ENCODE measurements around the gene FAM227B.
"Not testable (repeated sequence)": the region's sequence is repeated elsewhere in the genome, so short reads cannot be mapped to it uniquely, and the experiment has no call there.

The FAM227B gene

GRCh38 chr15:49620658-49621368, at the start of gene FAM227B, which contains the start of gene DTWD1:
TSS of gene FAM227B (minus strand) at chr15:49620818. CDS start at chr15:49615171, 5,647 bp downstream.
TSS of gene DTWD1 (plus strand) at chr15:49621048. CDS start at chr15:49625168, 4,120 bp downstream.
- peak; percentile 89 for DNase-seq (ENCODE audit: low read depth)

DNA sequence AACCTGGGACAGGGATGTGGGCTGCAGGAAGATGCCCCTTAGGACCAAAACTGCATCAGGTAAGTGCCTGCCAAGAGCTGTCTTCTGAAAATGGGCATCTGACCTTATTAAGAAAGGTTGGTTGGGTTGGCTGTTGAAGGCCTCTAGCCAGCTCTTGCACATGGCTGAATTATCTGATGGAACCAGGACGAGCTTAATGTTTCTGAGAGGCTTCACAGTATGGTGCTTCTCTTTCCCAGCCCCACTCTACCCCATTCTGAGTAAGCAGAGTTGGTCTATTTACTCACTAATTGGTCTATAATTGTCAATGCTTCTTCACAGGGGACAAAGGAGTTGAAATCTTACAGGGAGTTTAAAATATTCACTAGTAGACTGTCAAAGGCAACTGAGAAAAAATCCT, 48.7 kb upstream of the FAM227B start:
- DNase-seq (ENCODE audit: low read depth): no peak

DNA sequence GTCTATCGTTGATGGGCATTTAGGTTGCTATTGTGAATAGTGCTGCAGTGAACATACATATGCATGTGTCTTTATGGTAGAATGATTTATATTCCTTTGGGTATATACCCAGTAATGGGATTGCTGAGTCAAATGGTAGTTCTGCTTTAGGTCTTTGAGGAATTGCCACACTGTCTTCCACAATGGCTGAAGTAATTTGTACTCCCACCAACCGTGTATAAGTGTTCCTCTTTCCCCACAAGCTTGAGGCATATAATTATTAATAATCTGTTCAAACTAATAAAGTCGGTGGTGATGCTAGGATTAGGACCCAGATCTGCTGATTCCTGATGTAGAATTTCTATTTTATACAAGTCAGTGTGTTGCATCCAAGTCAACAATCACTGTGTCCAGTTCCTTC, 45.9 kb upstream of the FAM227B start:
- DNase-seq (ENCODE audit: low read depth): not testable (repeated sequence)

- DNase-seq (ENCODE audit: low read depth): no peak
Measured at GRCh38 chr15:49664716-49665115, 44.1 kb upstream of the FAM227B start.

DNA sequence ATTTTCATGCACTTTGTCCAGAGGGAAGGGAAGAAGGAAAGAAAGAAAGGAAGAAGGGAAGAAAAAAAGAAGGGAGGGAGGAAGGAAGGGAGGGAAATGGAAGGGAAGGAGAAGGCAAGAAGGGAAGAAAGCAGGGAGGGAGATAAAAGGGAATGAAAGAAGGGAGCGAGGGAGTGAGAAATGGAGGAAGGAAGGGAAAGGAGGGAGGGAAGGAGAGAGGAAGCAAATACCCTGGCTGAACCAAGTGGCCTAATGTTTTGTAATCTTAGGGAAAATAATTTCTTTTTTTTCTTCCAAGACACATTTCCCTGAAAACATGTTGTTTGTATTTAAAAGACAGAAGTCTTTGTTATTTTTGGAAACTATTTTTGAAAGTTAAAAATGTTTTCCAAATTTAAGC, 36.1 kb upstream of the FAM227B start:
- DNase-seq (ENCODE audit: low read depth): no peak

GRCh38 chr15:49652922-49653321, 32.3 kb upstream of the FAM227B start:
- DNase-seq (ENCODE audit: low read depth): no peak

DNA sequence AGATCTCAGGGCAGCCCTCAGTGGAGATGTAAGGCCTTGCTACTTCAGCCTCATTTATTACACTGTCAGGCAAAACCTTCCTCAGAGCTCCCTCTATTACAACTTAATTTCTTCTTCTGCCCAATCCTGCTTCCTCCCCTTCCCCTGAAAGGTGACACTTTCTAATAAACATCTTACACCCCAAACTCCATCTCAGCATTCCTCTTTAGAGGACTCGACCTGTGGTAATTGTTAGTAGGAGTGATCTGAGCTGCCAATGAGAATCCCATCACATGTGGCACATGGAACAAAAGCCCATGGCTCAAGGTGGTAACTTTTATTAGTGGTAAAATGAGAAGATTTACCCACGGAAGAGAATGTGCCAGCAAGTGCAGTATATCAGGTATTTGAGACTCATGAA, 30.1 kb upstream of the FAM227B start:
- no peak for DNase-seq (ENCODE audit: low read depth)

- no peak for DNase-seq (ENCODE audit: low read depth)
Measured at GRCh38 chr15:49649987-49650386, 29.4 kb upstream of the FAM227B start.

DNA sequence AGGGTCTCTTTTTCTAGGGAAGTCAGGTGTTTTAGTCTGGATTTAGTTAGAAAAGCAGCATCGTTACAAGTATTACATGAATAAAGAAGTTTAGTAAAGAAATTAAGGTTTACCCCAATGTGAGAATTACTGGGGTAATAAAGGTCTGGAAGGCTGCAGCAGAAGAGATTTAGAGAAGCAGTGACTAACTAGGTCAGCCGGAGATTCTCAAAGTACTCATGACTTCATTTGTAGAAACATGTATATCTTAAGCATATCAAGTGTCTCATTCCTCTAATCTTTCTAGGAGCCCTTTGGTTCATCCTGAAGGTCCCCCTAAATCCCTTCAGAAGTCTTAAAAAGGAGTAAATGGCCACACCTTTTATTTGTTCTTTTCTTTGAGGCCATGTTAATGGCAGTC, 26.3 kb upstream of the FAM227B start:
- DNase-seq (ENCODE audit: low read depth): no peak

DNA sequence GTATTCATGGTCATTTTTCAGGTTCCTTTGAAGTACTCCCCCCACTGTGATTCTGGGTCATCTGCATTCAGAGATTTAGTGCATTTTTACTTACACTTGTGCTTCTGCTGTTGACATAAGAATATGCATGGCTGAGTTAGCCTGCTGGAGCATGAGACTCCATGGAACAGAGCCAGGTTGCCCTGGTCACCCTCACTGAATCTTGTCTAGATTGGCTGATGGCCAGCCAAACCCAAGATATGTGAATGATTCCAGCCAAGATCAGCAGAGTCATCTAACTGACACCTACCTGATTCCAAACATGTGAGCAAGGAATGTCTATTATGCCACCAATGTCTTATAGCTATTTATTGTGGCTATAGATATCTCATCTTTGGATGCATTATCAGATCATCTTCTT, 25.3 kb upstream of the FAM227B start:
- no peak for DNase-seq (ENCODE audit: low read depth)

DNA sequence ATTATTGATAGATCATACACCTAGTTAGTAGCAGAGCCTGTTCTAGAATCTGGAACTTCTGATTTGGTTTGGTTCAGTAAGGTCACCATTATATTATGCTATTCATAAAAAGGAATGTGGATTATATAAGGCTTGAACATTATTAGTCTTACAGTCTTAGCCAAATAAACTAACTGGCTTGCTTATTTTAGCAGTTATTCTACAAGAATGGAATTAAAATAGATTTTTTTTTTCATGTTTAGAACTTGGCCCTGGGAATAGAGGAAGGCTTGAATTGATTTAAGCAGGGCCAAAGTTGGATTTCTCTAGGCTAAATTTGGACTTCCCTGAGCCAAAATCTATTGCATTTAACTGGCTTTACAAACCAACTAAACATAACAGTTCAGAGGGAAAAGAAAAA, 24.7 kb upstream of the FAM227B start:
- no peak for DNase-seq (ENCODE audit: low read depth)

DNA sequence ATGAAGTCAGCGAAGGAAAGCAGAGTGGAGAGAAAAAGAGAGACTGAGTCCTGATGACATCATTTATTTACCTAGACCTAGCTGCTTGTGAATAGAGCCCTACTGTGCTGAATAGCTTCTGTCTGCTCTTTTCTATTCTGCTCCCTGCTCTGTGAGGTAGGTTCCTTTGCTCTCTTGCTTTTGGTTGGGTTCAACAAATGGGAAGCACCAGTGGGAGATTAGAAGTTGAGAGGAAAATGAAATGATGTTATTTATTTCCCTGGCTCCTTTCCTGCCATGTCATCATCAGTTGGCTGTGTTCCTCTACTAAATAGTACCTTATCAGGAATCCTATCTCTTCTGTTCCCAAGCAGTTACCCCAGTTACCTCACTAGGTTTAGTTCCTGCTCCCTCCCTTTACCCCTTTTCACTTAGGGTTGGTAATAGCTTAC, 23.8 kb upstream of the FAM227B start:
- no peak for DNase-seq (ENCODE audit: low read depth)

- no peak for DNase-seq (ENCODE audit: low read depth)
Measured at GRCh38 chr15:49637857-49638256, 17.2 kb upstream of the FAM227B start.

DNA sequence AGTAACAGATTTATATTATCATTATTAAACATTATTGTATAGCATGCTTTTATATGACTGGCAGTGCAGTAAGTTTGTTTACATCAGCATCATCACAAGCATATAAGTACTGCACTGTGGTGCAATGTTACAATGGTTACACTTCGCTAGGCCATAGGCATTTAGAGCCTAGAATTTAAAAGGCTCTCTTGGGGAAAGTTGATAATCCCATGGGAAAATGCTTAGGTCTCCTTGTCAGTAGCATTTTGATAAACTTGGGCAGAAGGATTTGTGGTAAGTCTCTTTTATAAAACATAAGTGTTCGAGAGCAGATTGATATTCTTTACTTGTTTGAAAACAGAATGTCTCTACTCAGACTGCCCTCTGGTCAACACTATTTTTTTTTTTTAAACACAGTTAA, 7.8 kb upstream of the FAM227B start:
- no peak for DNase-seq (ENCODE audit: low read depth)

DNA sequence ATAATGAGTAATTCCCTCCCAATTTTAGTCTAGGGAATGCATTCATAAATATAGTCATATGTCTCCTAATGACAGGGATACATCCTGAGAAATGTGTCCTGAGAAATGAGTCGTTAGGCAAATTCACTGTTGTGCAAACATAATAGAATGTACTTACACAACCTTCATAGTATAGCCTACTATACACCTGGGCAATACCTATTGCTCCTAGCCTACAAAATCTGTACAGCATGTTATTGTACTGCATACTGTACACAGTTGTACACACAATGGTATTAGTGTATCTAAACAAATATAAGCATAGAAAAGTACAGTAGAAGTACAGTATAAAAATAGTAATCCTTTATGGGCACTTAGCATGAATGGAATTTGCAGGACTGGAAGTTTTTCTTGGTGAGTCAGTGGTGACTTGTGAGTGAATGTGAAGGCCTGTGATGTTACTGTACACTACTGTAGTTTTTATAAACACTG, 6.8 kb upstream of the FAM227B start:
- no peak for DNase-seq (ENCODE audit: low read depth)

DNA sequence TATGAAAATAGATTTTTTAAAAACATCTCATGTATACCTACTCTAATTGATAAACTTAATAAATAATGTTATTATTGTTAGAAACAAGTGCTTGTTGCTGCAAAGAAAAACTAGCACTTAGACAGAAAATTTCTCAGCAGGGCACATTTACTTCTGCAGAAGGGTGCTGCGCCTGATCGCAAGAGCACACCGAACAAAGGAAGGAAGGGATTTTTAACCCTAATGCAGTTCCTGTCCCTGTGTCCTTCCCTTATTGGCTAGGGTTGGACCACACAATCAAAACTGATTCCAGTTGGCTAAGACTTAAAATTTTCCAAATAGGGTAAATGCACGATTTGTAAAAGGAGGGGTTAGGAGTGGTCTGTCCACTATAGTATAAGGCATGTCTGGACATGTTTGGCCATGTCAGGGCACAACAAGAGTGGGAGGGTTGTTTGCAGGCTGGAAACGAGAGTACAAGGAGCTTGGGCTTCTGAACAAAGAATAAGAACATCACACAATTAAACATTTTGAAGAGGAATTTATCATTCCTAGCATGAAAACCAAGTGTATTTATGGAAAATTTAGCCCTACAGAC, 4.9 kb upstream of the FAM227B start:
- DNase-seq (ENCODE audit: low read depth): no peak

DNA sequence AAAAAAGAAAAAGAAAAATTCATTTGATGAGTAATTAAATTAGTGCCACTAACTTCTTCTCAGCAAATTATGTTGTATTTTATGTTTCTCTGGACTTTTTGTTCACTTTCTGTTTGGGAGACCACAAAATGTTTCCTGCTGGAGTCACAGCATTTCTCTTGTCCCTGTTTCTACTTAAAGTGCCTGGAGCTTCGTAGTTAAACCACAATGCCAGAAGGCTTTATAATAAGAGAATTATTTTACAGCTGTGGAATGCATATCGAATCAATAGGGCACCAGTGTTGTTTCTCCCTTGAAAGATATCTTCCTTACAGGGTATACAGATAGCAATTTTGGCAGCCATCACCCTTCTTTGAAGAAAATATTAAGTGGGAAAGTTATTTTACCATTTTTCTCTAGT, 3.4 kb upstream of the FAM227B start:
- DNase-seq (ENCODE audit: low read depth): no peak

- no peak for DNase-seq (ENCODE audit: low read depth)
Measured at GRCh38 chr15:49622561-49622960, 1.9 kb upstream of the FAM227B start.

GRCh38 chr15:49621887-49622286, 1.3 kb upstream of the FAM227B start:
- DNase-seq (ENCODE audit: low read depth): no peak

- DNase-seq (ENCODE audit: low read depth): no peak
Measured at GRCh38 chr15:49621401-49621811, 788 bp upstream of the FAM227B start.

GRCh38 chr15:49620199-49620598, 419 bp downstream of the FAM227B start:
- no peak for DNase-seq (ENCODE audit: low read depth)

GRCh38 chr15:49619226-49619625, 1.4 kb downstream of the FAM227B start:
- no peak for DNase-seq (ENCODE audit: low read depth)

GRCh38 chr15:49612240-49612639, 8.4 kb downstream of the FAM227B start:
- not testable (repeated sequence) for DNase-seq (ENCODE audit: low read depth)
